Transverse colon (tissue), 4 donors: ENCODE results near the gene NEK7. TPM values are rescaled to one million over a fixed set of nuclear protein-coding genes. Genes with fewer than 3 reads are reported as not detected.

Source experiments
- DNase-seq: peaks from one replicate; pipeline ENCODE4 v3.0.0-alpha.2; 2019
- H3K27ac ChIP-seq, 4 donors: fragments of 200-600 bp; sonication (generic); 2 replicates each; pipeline ENCODE4 v1.5.1; 2016 to 2018; ENCODE audit warnings: inconsistent platforms in 4 of 4
- H3K27me3 ChIP-seq: fragments of 200-600 bp; sonication (generic); 2 replicates; pipeline ENCODE4 v1.5.1; 2017; ENCODE audit warnings: inconsistent platforms
- H3K36me3 ChIP-seq, 4 donors: fragments of 200-600 bp; sonication (generic); 2 replicates each; pipeline ENCODE4 v1.5.1; 2017 to 2019; ENCODE audit warnings: inconsistent platforms in 4 of 4
- H3K4me1 ChIP-seq, 4 donors: fragments of 200-600 bp; sonication (generic); 2 replicates each; pipeline ENCODE4 v1.5.1; 2017 to 2020; ENCODE audit warnings: inconsistent platforms in 4 of 4
- H3K4me3 ChIP-seq, 4 donors: fragments of 200-600 bp; sonication (generic); 1 replicate in 1 of 4; 2 replicates in 3 of 4; pipeline versions ENCODE4 v1.5.1 to v1.6.1; 2017 to 2019; ENCODE audit warnings: inconsistent platforms in 4 of 4
- H3K9me3 ChIP-seq, 2 donors: fragments of 200-600 bp; sonication (generic); 2 replicates each; pipeline ENCODE4 v1.5.1; 2017 to 2019; ENCODE audit warnings: inconsistent platforms in 2 of 2
- CTCF ChIP-seq, 5 experiments: fragments of 200-600 bp in 3 of 5; fragments of 450-650 bp in 2 of 5; sonication (generic) in 3 of 5; IDR thresholded peaks; 1 replicate in 2 of 5; 2 replicates in 3 of 5; pipeline ENCODE4 v1.5.1; 2016 to 2017; ENCODE audit warnings: antibody characterized with exemption in 5 of 5, inconsistent platforms in 3 of 5, mild to moderate bottlenecking in 2 of 5, moderate library complexity in 1 of 5
- EP300 ChIP-seq: sonication (generic); formaldehyde crosslinking; IDR thresholded peaks from one replicate; pipeline ENCODE4 v1.6.1; 2017; ENCODE audit warnings: antibody characterized with exemption, low read depth
- POLR2A ChIP-seq: fragments of 450-650 bp; IDR thresholded peaks from one replicate; pipeline ENCODE4 v1.6.1; 2016; ENCODE audit warnings: antibody characterized with exemption, mild to moderate bottlenecking, moderate library complexity
- POLR2AphosphoS5 ChIP-seq, 3 donors: sonication (generic); formaldehyde crosslinking; IDR thresholded peaks; one replicate each; pipeline ENCODE4 v1.6.1; 2016; ENCODE audit warnings: antibody characterized with exemption in 3 of 3
- WGBS, 2 donors: methylation state at CpG; one replicate each; pipeline ENCODE4 v1.1.5; 2018; ENCODE audit warnings: low coverage in 1 of 2; 5-methylcytosine and 5-hydroxymethylcytosine counted together
- in situ Hi-C, 4 donors: fragments of 200-750 bp; cut with MboI; loops; one replicate each; pipeline versions ENCODE4 v1.15.0 to v1.15.1; 2017; ENCODE audit warnings: low sequenced_read_pairs in 3 of 4, low pct_ligation_motif_present in 1 of 4, low pct_unique_long_range_greater_than_20kb in 1 of 4
- intact Hi-C: fragments of 100-400 bp; cut with DNase I; formaldehyde crosslinking; loops from one replicate; pipeline ENCODE4 v1.15.1; 2023; ENCODE audit warnings: low total_unique reads
- total RNA-seq, 4 donors: library from RNA; depleted of rRNA; stranded (reverse); fragments of >200 nt; gene quantifications; one replicate each; pipeline ENCODE4 v1.1.0, GENCODE V29; 2016

The NEK7 gene
- total RNA-seq, 4 donors from 2014 or later: 40.4 to 71.0 (median 57.6) TPM

DNA sequence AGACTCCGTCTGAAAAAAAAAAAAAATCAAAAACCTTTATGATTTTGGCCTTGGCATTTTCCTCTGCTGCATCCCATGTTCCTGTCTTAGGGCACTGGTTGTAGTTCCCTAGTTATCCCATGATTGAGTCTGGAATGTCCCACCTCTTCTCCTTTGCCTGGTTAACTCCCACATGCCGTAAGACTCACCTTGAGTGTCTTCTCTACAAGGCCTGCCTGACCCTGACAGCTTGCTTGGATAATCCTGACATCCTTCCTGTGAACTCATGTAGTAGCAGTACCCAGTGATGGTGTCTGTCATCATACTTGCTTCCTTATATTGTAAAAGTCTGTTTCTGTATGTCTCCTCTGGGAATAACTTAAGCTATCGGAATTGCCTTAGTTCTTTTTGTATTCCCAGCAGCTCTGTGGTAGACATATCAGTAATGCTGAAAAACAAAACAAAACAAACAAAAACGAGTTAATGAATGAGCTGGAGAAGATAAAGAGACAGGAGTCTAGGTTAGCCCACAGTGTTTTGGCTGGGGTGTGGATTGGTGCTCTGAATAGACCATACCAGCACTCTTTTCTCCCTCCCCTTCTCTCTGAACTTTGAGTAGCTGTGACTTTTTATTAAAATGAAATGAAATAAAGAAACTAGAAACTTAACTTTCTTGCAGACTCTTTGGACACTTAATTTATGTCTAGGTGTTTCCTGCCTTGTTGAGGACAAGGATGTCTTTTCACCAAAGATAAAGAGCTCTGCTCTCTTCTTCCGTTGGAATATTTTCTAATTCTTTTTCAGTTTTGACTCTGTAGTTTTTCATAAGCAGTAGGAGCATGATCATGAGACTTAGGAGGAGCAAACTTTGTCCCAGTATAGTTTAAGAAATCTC, 15.1 kb downstream of the NEK7 start:
- TF ChIP-seq POLR2A (no peak), EP300 (no peak), CTCF (IDR thresholded peaks at IDR 0.05) (no peak), POLR2AphosphoS5 (IDR thresholded peaks at IDR 0.05) (no peak)
- WGBS, 2 donors: 74 to 77% methylated on average over 4 to 5 of the region's 5 CpGs
- intact Hi-C loops: no loop called here
- peaks cover 27 to 99% (median 45%) of the 10 kb centered on the region in 4 donors for H3K4me1 ChIP-seq
- H3K9me3 ChIP-seq: no peaks in the 10 kb centered on the region
- in situ Hi-C loops: loop anchor here in 1 of 4 donors (25.0 kb wide), 1 partner anchor 515 kb away; no protein-coding TSS in a partner anchor
- no peak overlapping the region for H3K4me3 ChIP-seq
- H3K27me3 ChIP-seq: no peaks in the 10 kb centered on the region
- H3K27ac ChIP-seq: no peak overlapping the region
- no peak for DNase-seq
- H3K36me3 ChIP-seq: no peaks in the 10 kb centered on the region

DNA sequence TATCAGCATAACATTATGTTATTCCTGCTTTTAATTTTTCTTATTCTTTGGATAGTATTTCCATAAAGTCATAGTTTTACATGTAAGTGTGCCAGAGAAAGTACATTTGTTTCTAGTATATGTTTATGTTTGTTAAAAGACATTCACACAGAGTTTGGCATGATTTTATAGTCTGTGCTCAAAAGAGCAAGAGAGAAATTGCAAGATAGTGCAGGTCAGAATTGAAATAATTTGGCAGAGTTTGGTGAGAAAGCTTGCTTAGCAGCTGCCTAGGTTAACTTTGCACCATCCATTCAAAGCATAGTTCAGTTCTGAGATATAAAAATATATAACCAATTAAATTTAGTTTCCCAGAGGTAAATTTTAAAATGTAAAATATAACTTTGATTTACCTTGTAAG, 17.0 kb downstream of the NEK7 start:
- no peak overlapping the region for H3K27ac ChIP-seq
- TF ChIP-seq POLR2A (no peak), POLR2AphosphoS5 (IDR thresholded peaks at IDR 0.05) (no peak), CTCF (IDR thresholded peaks at IDR 0.05) (no peak), EP300 (no peak)
- no peak for DNase-seq
- no peaks in the 10 kb centered on the region for H3K36me3 ChIP-seq
- intact Hi-C loops: no loop called here
- no peaks in the 10 kb centered on the region for H3K9me3 ChIP-seq
- H3K27me3 ChIP-seq: no peaks in the 10 kb centered on the region
- in situ Hi-C loops: loop anchor here in 1 of 4 donors (25.0 kb wide), 1 partner anchor 513 kb away; no protein-coding TSS in a partner anchor
- peaks cover 14 to 91% (median 34%) of the 10 kb centered on the region in 4 donors for H3K4me1 ChIP-seq
- H3K4me3 ChIP-seq: no peak overlapping the region

- in situ Hi-C loops (loop anchor here in 1 of 4 donors (25.0 kb wide), 1 partner anchor 513 kb away; no protein-coding TSS in a partner anchor), intact Hi-C loops (no loop called here)
- Histone ChIP-seq H3K9me3 (no peaks in the 10 kb centered on the region), H3K36me3 (no peaks in the 10 kb centered on the region), H3K27me3 (no peaks in the 10 kb centered on the region), H3K4me3 (no peak overlapping the region), H3K4me1 (peaks cover 13 to 89% (median 32%) of the 10 kb centered on the region in 4 donors), H3K27ac (no peak overlapping the region)
- no peak for DNase-seq
- TF ChIP-seq POLR2A (no peak), POLR2AphosphoS5 (IDR thresholded peaks at IDR 0.05) (no peak), CTCF (IDR thresholded peaks at IDR 0.05) (no peak), EP300 (no peak)
- WGBS, 2 donors: 46 to 59% methylated on average over 5 of the region's 5 CpGs
These were observed 17.5 kb downstream of the NEK7 start for GRCh38 chr1:198174297-198174696.

DNA sequence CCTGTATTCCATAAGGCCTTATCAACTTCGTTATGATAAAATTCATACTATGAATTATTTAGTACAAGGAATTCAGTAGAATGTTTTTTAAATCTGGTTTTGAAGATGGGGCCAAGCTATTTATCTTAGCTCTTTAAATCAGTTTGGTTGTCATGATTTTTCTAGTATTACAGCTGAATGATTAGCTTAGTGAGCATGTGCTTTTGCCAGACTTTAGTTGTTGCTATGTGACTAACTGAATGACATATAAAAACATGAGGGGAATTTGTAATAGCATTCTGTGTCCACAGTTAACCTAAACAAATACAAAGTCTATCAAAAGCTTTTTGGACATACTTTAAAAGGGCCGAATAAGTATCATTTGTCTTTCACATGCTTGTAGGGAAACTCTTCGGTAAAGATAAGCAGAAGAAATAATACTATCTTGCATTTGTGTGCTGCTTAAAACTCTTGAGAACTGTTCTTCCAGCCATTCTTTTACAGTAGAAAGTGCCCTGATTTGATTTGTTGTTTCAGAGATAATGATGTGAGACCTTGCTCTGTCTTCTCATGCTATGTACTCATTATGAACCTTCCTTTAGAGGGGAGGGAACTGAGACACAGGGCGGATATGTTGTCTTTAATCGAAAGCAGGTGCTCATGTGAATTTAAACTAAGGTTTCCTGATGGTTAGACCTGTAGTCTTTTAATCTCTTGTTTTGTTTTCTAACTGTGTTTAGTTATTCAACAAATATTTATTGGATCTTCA, 18.8 kb downstream of the NEK7 start:
- H3K9me3 ChIP-seq: no peaks in the 10 kb centered on the region
- no peaks in the 10 kb centered on the region for H3K36me3 ChIP-seq
- no peak for TF ChIP-seq POLR2A
- no peak for TF ChIP-seq CTCF (IDR thresholded peaks at IDR 0.05)
- TF ChIP-seq EP300: no peak
- no peak for TF ChIP-seq POLR2AphosphoS5 (IDR thresholded peaks at IDR 0.05)
- H3K27me3 ChIP-seq: no peaks in the 10 kb centered on the region
- intact Hi-C loops: no loop called here
- WGBS, 2 donors: 66 to 76% methylated on average over 5 of the region's 5 CpGs
- H3K4me1 ChIP-seq: peaks cover 12 to 89% (median 29%) of the 10 kb centered on the region in 4 donors
- no peak for DNase-seq
- H3K4me3 ChIP-seq: no peak overlapping the region
- in situ Hi-C loops: no loop called here
- H3K27ac ChIP-seq: no peak overlapping the region
